Myometrial cell (primary cell): ENCODE measurements around the gene AURKAIP1. TPM values are rescaled to one million over a fixed set of nuclear protein-coding genes. Genes with fewer than 3 reads are reported as not detected.

Experiments
- total RNA-seq: library from RNA; depleted of rRNA; stranded (reverse); fragments of >200 nt; gene quantifications from 2 replicates; pipeline ENCODE4 v1.2.3, GENCODE V29; 2015

The AURKAIP1 gene
- 186 and 214 TPM in 2 replicates for total RNA-seq

DNA sequence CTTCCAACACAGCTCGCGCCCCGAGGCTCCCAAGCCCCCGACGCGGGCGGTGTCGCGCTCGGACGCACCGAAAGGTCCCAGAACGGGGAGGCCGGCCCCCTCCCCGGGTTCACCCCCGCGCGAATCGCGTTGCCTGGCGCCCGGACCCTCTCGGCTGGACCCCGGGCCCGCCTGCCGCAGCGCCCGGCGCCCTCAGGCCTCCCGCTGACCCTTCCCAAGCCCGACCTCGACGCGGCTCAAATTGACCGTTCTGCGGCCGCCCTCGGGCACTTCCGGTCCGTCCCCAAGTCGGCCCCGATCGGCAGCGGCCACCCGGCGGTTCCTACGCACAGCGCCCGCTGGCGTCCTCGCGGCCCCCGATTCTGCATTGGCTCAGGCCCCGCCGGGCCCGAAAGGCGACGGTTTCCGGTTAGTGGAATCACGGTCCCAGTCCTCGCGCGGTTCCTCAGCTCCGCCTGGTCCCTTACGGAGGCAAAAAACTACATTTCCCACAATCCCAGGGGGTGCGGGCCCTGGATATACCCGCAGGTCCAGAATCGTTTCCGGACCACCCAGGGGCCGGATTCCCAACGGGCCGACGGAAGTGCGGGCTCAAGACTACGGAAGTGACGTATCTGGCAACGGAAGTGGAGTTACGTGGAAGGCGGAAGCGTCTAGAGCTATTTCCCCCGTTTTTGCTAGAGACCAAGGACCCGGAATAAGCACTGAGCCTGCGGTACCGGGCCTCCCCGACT lies at the start of gene AURKAIP1:
AURKAIP1 (minus strand) TSS at position 279 of the 734 bp plus-strand sequence. CDS start 451 bp downstream, outside the sequence.

GRCh38 chr1:1421147-1421906 lies 46.3 kb upstream of the AURKAIP1 start, which contains the start of gene ANKRD65:
Gene ANKRD65 (minus strand): TSS chr1:1421276. CDS start chr1:1421005, 271 bp downstream.

GRCh38 chr1:1406821-1407635 lies 32.0 kb upstream of the AURKAIP1 start, which contains the start of gene MRPL20:
Gene MRPL20 (minus strand): TSS chr1:1407293. CDS start chr1:1407217, 76 bp downstream.

DNA sequence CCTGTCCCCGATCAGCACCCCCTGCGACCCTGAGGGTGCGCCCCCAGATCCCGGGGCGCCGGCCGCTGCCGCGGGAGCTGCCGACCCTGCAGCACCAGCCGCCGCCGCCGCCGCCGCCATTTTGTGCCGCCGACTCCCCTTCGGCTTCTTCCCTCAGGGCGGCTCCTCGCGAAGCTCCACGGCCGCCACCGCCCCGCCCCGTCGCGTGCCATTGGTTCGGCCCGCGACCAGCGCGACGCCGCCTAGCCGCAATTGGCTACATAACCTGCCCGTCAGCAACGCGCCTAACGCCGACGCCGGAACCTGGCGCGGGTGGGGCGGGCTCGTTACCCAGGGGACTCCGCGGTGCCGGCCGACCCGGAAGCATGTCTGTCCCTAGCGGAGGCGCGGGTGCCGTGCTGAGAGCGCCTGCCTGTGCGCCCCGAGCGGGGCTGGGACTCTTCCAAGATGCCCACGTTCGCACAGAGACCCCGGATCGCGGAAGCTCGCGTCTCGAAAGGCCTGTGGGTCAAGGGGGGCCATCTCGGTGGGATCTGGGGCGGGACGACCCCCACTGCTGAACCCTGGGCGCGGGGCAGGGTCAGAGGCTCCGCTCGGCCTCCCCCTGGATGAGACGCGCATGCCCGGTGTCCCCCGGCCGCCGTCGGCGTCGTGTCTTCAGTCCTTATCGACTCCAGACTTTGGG lies 24.3 kb upstream of the AURKAIP1 start, which contains the start of gene CCNL2:
CCNL2 (minus strand) TSS at position 149 of the 685 bp plus-strand sequence; CDS start at position 120, 29 bp downstream.

GRCh38 chr1:1358433-1359271 lies 16.4 kb downstream of the AURKAIP1 start, which contains the start of gene MXRA8:
Gene MXRA8 (minus strand): TSS chr1:1358555. CDS start chr1:1358504, 51 bp downstream.

DNA sequence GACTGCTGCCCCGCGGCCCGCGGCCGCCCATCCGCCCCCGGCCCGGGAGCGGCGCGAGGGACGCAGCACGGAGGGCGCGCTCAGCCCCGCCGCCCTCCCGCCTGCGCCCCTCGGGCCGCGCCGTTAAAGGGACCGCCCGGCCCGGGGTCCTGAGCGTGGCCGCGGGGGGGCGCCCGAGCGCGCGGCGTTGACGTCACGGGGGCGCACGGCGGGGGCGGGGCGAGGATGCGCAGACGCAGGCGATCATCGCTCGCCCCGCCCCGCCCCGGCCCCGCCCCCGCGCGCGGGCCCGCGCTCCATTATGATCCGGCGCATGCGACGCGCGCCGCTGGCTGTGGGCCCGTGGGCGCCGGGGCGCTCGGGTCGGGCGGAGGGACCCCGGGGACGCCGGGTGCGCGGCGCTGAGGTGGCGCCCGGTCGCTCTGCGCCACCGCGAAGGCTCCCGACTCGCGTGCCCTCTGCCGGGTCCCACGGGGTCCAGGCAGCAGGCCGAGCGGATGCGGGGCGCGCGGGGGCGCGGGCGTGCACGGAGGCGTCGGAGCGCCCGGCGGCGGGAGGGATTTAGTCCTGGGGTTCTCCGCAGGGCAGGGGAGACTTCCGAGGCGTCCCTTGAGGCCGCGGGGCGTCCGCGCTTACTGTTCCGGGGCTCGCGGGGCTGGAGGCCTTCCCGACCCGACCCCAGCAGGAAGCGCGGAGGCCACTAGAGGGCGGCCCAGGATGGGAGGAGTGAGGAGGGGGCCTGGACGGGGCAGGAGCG lies 25.6 kb downstream of the AURKAIP1 start, which contains the start of gene DVL1:
DVL1 (minus strand) TSS at position 163 of the 757 bp plus-strand sequence. CDS start 353 bp downstream, outside the sequence.

DNA sequence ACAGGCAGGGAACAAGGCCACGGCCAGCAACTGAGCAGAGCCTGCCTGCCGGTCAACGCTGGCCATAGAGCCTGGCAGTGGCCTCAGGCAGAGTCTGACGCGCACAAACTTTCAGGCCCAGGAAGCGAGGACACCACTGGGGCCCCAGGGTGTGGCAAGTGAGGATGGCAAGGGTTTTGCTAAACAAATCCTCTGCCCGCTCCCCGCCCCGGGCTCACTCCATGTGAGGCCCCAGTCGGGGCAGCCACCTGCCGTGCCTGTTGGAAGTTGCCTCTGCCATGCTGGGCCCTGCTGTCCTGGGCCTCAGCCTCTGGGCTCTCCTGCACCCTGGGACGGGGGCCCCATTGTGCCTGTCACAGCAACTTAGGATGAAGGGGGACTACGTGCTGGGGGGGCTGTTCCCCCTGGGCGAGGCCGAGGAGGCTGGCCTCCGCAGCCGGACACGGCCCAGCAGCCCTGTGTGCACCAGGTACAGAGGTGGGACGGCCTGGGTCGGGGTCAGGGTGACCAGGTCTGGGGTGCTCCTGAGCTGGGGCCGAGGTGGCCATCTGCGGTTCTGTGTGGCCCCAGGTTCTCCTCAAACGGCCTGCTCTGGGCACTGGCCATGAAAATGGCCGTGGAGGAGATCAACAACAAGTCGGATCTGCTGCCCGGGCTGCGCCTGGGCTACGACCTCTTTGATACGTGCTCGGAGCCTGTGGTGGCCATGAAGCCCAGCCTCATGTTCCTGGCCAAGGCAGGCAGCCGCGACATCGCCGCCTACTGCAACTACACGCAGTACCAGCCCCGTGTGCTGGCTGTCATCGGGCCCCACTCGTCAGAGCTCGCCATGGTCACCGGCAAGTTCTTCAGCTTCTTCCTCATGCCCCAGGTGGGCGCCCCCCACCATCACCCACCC lies 43.7 kb downstream of the AURKAIP1 start, which contains the start of gene TAS1R3:
TAS1R3 (plus strand) TSS at position 213 of the 898 bp plus-strand sequence; CDS start at position 279, 66 bp downstream.

GRCh38 chr1:1324524-1325287 lies 50.3 kb downstream of the AURKAIP1 start, which contains the start of the genes CPTP and INTS11:
Gene CPTP (plus strand): TSS chr1:1324802. CDS start chr1:1326911, 2,109 bp downstream.
Gene INTS11 (minus strand): TSS chr1:1324660. CDS start chr1:1324608, 52 bp downstream.

Other genes with a start within 250 kb of the AURKAIP1 start
- not detected in 2 replicates for gene TTLL10, start 201.3 kb downstream of the AURKAIP1 start, total RNA-seq
- gene TNFRSF18, start 168.6 kb downstream of the AURKAIP1 start, total RNA-seq = 1.9 and 3.7 TPM in 2 replicates
- not detected in 2 replicates for gene TNFRSF4, start 161.1 kb downstream of the AURKAIP1 start, total RNA-seq
- gene SDF4, start 143.2 kb downstream of the AURKAIP1 start, total RNA-seq = 216 and 244 TPM in 2 replicates
- 23.9 and 24.6 TPM in 2 replicates for gene B3GALT6, start 143.0 kb downstream of the AURKAIP1 start, total RNA-seq
- gene C1QTNF12, start 128.5 kb downstream of the AURKAIP1 start, total RNA-seq = 1.1 TPM in 1 of 2 replicates, not detected in the other
- 40.1 and 44.5 TPM in 2 replicates for gene UBE2J2, start 101.4 kb downstream of the AURKAIP1 start, total RNA-seq
- gene SCNN1D, start 94.8 kb downstream of the AURKAIP1 start, total RNA-seq = under 0.01 TPM in 1 of 2 replicates, not detected in the other
- 19.1 and 25.4 TPM in 2 replicates for gene ACAP3, start 67.3 kb downstream of the AURKAIP1 start, total RNA-seq
- gene PUSL1, start 66.6 kb downstream of the AURKAIP1 start, total RNA-seq = 33.4 and 34.2 TPM in 2 replicates
- gene INTS11, start 50.5 kb downstream of the AURKAIP1 start, total RNA-seq = 119 TPM in 2 replicates
- 21.6 and 39.8 TPM in 2 replicates for gene CPTP, start 50.4 kb downstream of the AURKAIP1 start, total RNA-seq
- gene TAS1R3, start 43.9 kb downstream of the AURKAIP1 start, total RNA-seq = 0.18 TPM in 1 of 2 replicates, not detected in the other
- gene DVL1, start 25.8 kb downstream of the AURKAIP1 start, total RNA-seq = 66.8 and 69.5 TPM in 2 replicates
- gene MXRA8, start 16.7 kb downstream of the AURKAIP1 start, total RNA-seq = 354 and 384 TPM in 2 replicates
- gene CCNL2, start 24.1 kb upstream of the AURKAIP1 start, total RNA-seq = 33.4 and 51.4 TPM in 2 replicates
- gene MRPL20, start 32.1 kb upstream of the AURKAIP1 start, total RNA-seq = 136 and 244 TPM in 2 replicates
- 4.3 and 6.6 TPM in 2 replicates for gene ANKRD65, start 46.1 kb upstream of the AURKAIP1 start, total RNA-seq
- 12.2 and 13.3 TPM in 2 replicates for gene VWA1, start 60.5 kb upstream of the AURKAIP1 start, total RNA-seq
- gene ATAD3C, start 74.5 kb upstream of the AURKAIP1 start, total RNA-seq = 0.29 and 3.4 TPM in 2 replicates
- 29.1 and 33.2 TPM in 2 replicates for gene ATAD3B, start 96.6 kb upstream of the AURKAIP1 start, total RNA-seq
- 58.5 and 59.7 TPM in 2 replicates for gene ATAD3A, start 137.0 kb upstream of the AURKAIP1 start, total RNA-seq
- gene TMEM240, start 165.4 kb upstream of the AURKAIP1 start, total RNA-seq = 18.3 and 20.5 TPM in 2 replicates
- gene SSU72, start 199.7 kb upstream of the AURKAIP1 start, total RNA-seq = 104 and 107 TPM in 2 replicates
- 0.86 and 1.4 TPM in 2 replicates for gene FNDC10, start 224.9 kb upstream of the AURKAIP1 start, total RNA-seq
- gene MIB2, start 240.3 kb upstream of the AURKAIP1 start, total RNA-seq = 24.3 and 33.2 TPM in 2 replicates